GM10266 (cell line): ENCODE data around the gene RBBP8.

Source experiments
- DNase-seq: peaks from one replicate; pipeline ENCODE4 v3.0.0; 2012; ENCODE audit errors: extremely low spot score
- TF ChIP-seq, protein P1 (sequence below): IDR thresholded peaks from 2 replicates; pipeline ENCODE4 v1.5.1; 2012; ENCODE audit warnings: mild to moderate bottlenecking, low read depth; ENCODE audit not compliant: control insufficient read depth, insufficient read depth; ENCODE audit errors: missing control alignments

RBBP8 gene

DNA sequence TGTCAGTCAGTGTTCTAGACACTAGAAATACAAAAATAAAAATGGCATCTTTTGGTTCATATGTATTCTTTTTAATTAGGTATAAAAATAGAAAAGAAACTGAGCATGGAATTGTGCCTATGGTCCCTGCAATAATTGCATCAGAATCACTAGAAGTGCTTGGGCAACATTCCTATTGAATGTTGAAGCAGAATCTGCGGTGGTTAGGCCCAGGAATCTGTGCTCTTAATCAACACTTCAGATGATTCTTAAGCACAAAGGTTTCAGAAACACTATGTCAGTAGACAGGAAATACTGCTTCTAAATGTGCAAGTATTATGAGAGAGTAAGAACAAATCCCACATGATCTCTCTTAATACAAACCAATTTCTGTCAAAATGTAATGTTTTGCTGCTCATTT, 20.3 kb upstream of the RBBP8 start:
- no peak for DNase-seq
- TF ChIP-seq, protein P1, sequence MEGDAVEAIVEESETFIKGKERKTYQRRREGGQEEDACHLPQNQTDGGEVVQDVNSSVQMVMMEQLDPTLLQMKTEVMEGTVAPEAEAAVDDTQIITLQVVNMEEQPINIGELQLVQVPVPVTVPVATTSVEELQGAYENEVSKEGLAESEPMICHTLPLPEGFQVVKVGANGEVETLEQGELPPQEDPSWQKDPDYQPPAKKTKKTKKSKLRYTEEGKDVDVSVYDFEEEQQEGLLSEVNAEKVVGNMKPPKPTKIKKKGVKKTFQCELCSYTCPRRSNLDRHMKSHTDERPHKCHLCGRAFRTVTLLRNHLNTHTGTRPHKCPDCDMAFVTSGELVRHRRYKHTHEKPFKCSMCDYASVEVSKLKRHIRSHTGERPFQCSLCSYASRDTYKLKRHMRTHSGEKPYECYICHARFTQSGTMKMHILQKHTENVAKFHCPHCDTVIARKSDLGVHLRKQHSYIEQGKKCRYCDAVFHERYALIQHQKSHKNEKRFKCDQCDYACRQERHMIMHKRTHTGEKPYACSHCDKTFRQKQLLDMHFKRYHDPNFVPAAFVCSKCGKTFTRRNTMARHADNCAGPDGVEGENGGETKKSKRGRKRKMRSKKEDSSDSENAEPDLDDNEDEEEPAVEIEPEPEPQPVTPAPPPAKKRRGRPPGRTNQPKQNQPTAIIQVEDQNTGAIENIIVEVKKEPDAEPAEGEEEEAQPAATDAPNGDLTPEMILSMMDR: no peak

- no peak for DNase-seq
- TF ChIP-seq, protein P1: no peak
Observed at GRCh38 chr18:22913861-22914260, 19.3 kb upstream of the RBBP8 start.

GRCh38 chr18:22914633-22915032, 18.5 kb upstream of the RBBP8 start:
- TF ChIP-seq, protein P1: no peak
- no peak for DNase-seq

GRCh38 chr18:22915337-22915736, 17.8 kb upstream of the RBBP8 start:
- DNase-seq: no peak

DNA sequence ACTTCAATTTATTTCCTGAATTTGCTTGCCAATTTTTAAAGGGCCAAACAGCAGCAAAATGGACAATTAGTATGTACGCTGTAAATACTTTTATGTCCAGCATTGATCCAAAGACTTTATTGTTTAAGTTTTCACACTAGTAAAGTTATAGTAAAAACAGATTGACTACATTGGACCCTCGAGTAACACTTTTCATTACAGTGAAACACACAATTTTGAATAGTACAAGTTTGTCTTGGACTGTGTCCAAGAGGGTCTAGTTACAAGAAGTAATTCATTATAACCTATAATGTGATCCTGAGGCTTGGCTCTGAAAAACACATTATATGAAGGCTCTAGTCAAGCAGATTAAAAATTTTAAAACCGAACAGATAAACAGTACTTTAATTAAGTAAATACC, 11.4 kb upstream of the RBBP8 start:
- no peak for DNase-seq
- TF ChIP-seq, protein P1: no peak

More at GRCh38 chr18:22915337-22915736, 17.8 kb upstream of the RBBP8 start:
- TF ChIP-seq, protein P1: no peak

- DNase-seq: no peak
- TF ChIP-seq, protein P1: no peak
Observed at GRCh38 chr18:22924589-22924988, 8.5 kb upstream of the RBBP8 start.

DNA sequence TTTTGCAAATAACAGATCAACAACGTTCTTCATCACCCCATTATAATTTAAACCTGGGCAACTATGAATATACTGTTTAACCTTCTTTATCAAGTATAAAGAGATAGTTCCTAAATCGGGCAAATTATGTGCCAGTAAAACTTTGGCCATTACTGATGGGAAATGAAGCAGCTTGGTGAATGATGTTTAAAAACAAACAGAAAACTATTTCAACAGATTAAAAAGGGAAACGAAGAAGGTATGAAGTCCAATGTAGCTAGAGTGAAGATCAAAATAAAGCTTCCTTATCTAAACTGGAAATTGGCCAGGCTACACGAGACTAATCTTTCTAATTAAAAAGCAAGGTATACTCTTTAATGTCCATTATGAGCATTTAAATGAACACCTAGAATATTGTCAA, 6.7 kb upstream of the RBBP8 start:
- TF ChIP-seq, protein P1: no peak
- no peak for DNase-seq
